Activated naive CD4-positive, alpha-beta T cell treated with anti-CD3 and anti-CD28 coated beads, Interleukin-2, amount 50 U/mL, for 24 hours (primary cell): ENCODE data around the gene BPIFB3.

ENCODE experiments used
- H3K27ac Mint-ChIP-seq: one replicate; pipeline ENCODE4 v1.8.0; 2021; ENCODE audit warnings: mild to moderate bottlenecking, mixed read lengths
- H3K27me3 Mint-ChIP-seq: one replicate; pipeline ENCODE4 v1.8.0; 2021; ENCODE audit warnings: mixed read lengths
- H3K36me3 Mint-ChIP-seq: one replicate; pipeline ENCODE4 v1.8.0; 2021; ENCODE audit warnings: mixed read lengths
- H3K4me1 Mint-ChIP-seq: one replicate; pipeline ENCODE4 v1.8.0; 2021; ENCODE audit warnings: mixed read lengths
- H3K4me3 Mint-ChIP-seq: one replicate; pipeline ENCODE4 v1.8.0; 2021; ENCODE audit warnings: mild to moderate bottlenecking, mixed read lengths
- H3K9me3 Mint-ChIP-seq: one replicate; pipeline ENCODE4 v1.8.0; 2021; ENCODE audit warnings: mixed read lengths

BPIFB3 gene

DNA sequence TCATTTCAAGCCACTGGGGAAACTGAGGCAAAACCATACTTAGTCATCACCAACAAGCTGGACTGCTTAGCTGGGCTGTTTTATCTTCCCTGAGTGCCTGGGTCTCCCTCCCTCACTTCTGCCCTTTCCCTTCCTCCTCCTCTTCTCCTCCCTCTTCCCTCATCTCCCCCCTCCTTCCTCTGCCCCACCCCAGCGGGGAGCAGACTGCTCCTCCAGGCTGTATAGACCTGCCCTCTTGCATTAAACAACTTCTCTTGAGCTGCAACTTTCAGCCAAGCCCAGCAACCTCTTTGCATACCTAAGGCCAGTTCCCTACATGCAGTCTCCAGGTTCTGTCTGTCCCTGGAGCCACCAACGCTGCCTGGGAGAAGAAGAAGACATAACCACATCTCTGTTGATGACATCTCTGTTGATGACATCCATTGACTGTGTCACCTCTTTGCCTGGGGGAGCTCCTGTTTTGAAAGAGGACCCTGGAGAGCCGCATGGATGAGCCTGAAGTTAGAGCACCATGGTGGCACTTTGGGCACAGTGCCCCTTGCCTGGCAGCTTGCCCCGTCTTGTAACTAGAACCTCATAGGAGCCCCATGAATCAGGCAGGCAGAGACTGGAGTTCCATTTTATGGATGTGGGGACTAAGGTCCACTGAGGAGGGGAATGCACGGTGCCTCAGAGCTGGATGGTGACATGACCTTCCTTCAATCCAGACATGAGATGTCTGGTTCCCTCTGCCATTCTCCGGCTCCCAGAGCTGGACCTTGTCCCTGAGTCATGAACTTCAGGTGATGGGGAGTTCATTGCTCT is 30.1 kb upstream of the BPIFB3 start:
- no peaks in the 10 kb centered on the region for H3K27me3 Mint-ChIP-seq
- H3K9me3 Mint-ChIP-seq, result no peaks in the 10 kb centered on the region
- H3K4me3 Mint-ChIP-seq, result no peak overlapping the region
- H3K27ac Mint-ChIP-seq, result no peak overlapping the region
- peaks cover 5% of the 10 kb centered on the region for H3K4me1 Mint-ChIP-seq
- no peaks in the 10 kb centered on the region for H3K36me3 Mint-ChIP-seq

DNA sequence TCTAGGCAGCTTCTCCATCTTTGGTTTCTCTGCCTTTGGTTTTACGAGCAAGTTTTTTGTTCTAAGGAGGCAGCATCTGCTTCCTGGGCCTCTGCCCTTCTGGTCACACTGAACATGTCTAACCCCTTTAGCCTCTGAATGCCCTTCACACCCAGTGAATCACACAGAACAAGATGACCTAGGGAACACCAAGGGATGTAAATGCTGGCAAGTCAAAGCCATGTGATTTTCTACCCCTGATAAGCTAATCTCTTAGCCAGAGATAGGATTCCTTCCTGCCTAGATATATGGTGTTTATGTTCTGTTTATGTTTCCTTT is 29.5 kb upstream of the BPIFB3 start:
- H3K9me3 Mint-ChIP-seq, result no peaks in the 10 kb centered on the region

DNA sequence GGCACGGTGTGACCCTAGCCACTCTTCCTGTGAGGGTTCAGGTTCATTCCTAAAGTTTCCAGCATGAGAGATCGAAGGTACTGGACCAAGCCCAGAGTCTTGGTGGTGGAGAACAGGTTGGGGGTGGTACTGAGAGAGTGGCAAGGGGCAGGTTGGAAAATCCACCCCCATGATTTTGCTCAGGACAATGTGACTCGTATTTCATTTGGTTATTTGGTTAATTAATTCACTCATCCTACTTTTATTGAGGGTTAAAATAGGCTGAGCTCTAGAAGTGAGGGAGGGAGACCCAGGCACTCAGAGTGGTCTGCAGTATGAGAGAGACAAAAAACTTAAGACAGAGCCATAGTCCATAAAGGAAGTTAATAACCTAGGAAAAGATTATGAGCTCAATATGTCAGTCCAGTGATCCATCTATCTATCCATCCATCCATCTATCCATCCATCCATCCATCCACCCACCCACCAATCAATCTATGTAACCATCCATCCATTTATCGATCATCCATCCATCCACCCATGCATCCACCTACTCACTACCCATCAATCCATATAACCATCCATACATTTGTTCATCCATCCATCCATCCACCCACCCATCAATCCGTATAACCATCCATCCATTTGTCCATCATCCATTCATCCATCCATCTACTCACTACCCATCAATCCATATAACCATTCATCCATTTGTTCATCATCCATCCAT is 28.9 kb upstream of the BPIFB3 start:
- H3K36me3 Mint-ChIP-seq, result no peaks in the 10 kb centered on the region
- no peaks in the 10 kb centered on the region for H3K4me1 Mint-ChIP-seq
- no peaks in the 10 kb centered on the region for H3K27me3 Mint-ChIP-seq
- no peak overlapping the region for H3K27ac Mint-ChIP-seq
- H3K9me3 Mint-ChIP-seq, result no peaks in the 10 kb centered on the region
- no peak overlapping the region for H3K4me3 Mint-ChIP-seq

More for the DNA sequence above, 29.5 kb upstream of the BPIFB3 start:
- H3K4me3 Mint-ChIP-seq, result no peak overlapping the region
- H3K4me1 Mint-ChIP-seq, result peaks cover under 1% of the 10 kb centered on the region
- H3K36me3 Mint-ChIP-seq, result no peaks in the 10 kb centered on the region
- H3K27me3 Mint-ChIP-seq, result no peaks in the 10 kb centered on the region
- H3K27ac Mint-ChIP-seq, result no peak overlapping the region

DNA sequence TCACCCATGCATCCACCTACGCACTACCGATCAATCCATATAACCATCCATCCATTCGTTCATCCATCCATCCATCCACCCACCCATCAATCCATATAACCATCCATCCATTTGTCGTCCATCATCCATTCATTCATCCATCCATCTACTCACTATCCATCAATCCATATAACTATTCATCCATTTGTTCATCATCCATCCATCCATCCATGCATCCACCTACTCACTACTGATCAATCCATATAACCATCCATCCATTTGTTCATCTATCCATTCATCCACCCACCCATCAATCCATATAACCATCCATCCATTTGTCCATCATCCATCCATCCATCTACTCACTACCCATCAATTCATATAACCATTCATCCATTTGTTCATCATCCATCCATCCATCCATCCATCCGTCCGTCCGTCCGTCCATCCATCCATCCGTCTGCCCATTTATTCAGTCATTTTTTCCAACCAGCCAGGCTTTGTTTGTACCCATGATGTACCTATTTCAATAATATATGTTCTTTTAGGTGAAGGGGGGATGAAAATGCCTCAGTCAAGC is 28.3 kb upstream of the BPIFB3 start:
- H3K4me3 Mint-ChIP-seq, result no peak overlapping the region
- H3K4me1 Mint-ChIP-seq, result no peaks in the 10 kb centered on the region
- H3K36me3 Mint-ChIP-seq, result no peaks in the 10 kb centered on the region
- no peak overlapping the region for H3K27ac Mint-ChIP-seq
- no peaks in the 10 kb centered on the region for H3K9me3 Mint-ChIP-seq
- no peaks in the 10 kb centered on the region for H3K27me3 Mint-ChIP-seq

DNA sequence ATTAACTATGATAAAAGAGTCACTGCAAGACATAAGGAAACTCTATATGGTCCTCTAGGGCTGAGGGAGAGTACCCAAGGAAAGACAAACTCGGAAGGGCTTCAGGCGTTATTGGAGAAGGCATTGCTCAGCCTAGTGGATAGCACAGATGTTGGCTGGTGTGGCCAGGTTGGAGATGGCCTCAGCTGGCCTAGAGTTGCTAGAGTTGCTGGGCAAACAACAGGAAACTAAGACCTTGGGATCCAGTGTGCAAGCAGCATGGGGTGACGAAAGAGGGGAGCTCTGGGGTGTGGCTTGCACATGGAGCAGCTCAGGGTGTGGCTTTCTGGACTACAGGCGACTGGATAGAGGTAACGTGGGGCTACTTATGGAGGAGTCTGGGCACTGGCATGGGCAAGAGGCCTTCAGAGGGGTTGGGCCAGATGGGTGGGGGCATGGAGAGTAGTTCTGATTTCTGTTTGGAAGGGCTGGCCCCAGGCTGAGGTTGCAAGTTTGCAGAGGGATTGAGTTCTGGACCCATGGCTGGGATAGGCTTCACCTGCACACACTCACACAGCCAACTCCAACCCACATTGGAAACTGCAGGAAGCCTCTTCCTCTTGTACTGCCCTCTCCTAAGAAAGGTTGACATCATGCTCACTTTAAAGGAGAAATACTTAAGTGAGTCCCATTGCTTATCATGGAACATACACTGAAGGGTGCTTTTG is 27.5 kb upstream of the BPIFB3 start:
- H3K4me3 Mint-ChIP-seq, result no peak overlapping the region
- H3K27ac Mint-ChIP-seq, result no peak overlapping the region
- no peaks in the 10 kb centered on the region for H3K27me3 Mint-ChIP-seq
- no peaks in the 10 kb centered on the region for H3K36me3 Mint-ChIP-seq
- no peaks in the 10 kb centered on the region for H3K4me1 Mint-ChIP-seq
- H3K9me3 Mint-ChIP-seq, result no peaks in the 10 kb centered on the region

DNA sequence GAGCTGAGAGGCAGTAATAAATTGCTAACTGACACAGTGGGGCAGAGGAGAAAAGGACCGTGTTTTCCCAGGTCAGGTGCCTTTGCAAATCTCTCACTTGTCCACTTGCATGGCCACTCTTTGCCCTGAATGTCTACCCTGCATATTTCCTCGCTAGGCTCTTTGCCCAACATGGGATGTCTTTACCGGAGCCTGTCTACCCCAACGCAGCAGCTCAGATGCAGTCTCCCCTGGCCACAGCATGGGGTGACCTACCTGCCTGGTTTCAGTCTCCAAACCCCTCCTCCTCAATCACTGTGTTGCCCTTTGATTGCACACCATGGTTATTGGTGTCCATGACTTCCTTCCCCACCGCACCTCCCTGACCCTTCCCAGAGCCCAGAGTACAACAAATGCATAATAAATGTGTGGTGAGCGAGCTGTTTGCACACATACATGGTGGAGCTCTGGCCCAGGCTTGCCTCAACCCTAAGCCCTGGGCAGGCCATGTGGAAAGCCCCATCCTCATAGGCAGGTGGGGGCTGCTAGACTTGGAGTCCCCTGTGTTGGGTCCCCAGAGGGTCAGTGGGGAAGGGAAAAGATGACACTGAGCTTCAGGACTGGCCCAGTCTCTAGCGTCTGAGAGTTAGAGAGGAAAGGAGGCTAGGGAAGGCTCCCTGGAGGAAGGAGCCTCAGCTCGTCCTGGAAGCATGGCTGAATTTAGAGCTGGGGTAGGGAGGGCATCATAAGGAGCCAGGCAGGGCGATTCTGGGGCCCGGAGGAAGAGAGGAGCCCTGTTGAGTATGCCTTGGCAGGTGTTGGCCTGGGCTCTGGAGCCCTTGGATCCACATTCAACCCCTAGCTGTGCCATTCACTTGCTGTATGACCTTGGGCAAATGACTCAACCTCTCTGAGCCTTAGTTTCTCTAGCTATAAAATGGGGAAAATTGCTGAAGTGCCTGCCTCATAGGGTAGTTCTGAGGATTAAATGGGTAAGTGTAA is 26.6 kb upstream of the BPIFB3 start:
- H3K9me3 Mint-ChIP-seq, result no peaks in the 10 kb centered on the region
- no peaks in the 10 kb centered on the region for H3K4me1 Mint-ChIP-seq
- H3K4me3 Mint-ChIP-seq, result no peak overlapping the region
- no peaks in the 10 kb centered on the region for H3K36me3 Mint-ChIP-seq
- no peaks in the 10 kb centered on the region for H3K27me3 Mint-ChIP-seq
- H3K27ac Mint-ChIP-seq, result no peak overlapping the region

DNA sequence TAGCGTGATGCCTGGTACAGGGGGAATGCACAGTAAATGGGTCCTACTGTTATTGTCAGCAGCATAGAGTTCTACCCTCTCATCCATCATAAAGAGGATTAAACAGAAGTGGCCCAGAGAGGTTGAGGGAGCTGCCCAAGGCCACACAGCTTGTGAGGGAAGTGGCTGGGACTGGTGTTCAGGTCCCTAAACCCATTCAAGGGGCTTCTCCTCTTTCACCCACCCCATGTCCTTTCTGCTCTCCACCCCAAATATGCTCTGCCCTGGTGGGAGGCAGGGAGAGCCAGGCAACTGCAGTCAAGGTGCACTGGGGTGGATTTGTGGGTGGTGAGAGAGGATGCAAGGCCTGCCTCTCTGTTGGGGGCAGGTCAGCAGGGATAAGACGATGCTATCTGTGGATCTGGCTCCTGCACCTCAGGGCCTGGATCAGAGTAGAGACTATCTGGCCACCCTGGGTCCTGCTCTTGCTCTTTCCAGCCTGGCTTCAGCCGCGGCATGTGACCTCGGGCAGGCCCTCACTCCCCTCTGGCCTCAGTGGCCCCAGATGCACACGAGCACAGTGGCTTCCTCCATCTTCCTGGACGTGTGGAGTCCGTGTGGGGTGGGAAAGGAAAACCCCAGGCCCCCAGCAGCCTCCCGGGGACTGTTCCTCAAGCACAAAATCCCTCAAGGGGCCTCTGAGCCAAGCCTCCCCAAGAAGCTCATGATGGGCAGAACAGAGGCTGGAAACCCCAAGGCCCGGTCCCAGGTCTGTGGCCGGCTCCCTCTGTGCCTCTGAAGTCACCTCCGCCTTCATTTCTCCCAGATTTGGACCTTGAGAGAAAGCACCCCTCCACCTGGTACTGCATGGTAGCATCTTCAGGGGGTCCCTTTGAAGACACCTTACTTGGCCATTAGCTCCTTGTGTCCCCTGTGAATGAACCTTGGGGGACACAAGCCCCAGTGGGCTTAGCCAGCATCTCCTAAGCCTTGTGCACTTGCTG is 25.6 kb upstream of the BPIFB3 start:
- Mint-ChIP-seq H3K36me3 (no peaks in the 10 kb centered on the region), H3K9me3 (no peaks in the 10 kb centered on the region), H3K4me3 (no peak overlapping the region), H3K4me1 (no peaks in the 10 kb centered on the region), H3K27ac (no peak overlapping the region), H3K27me3 (no peaks in the 10 kb centered on the region)

DNA sequence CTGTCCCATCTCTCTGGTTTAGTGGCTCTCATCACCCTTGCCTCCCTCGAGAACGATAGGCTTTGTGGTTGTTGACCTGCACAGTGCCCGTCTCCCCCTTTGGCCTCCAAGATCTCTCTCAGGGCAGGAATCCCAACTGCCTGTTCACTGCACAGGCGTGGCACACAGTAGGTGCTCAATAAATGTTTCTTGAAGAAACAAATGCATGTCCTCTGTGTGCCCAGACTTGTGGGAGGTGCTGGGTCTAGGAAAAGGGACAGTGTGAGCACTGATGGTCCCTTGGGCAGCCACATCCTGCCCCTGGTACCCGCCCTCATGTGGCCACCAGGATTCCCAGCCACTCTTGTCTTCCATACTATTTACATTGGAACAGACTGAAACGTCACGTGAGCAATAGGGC is 24.8 kb upstream of the BPIFB3 start:
- Mint-ChIP-seq H3K36me3 (no peaks in the 10 kb centered on the region), H3K27me3 (no peaks in the 10 kb centered on the region), H3K9me3 (no peaks in the 10 kb centered on the region), H3K4me3 (no peak overlapping the region), H3K4me1 (no peaks in the 10 kb centered on the region), H3K27ac (no peak overlapping the region)

DNA sequence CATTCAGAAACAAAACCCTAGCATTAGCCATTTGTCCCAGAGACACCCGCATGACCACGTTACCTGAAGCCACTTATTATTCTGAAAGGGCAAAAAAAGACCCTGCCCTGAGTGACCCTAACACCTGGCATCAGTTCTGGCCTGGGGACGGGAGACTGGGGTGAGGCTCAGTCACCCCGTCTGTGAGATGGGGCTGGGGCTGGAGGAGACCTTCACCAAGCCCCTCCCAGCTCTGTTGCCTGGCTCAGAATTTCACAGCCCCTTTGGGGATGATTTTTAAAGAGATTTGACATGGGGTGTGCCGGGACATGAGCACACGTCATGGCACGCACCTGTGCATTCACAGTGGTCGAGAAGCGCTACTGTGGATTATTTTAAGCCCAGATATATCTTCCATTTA is 23.6 kb upstream of the BPIFB3 start:
- Mint-ChIP-seq H3K4me1 (no peaks in the 10 kb centered on the region), H3K27ac (no peak overlapping the region), H3K36me3 (no peaks in the 10 kb centered on the region), H3K9me3 (no peaks in the 10 kb centered on the region), H3K4me3 (no peak overlapping the region), H3K27me3 (no peaks in the 10 kb centered on the region)

DNA sequence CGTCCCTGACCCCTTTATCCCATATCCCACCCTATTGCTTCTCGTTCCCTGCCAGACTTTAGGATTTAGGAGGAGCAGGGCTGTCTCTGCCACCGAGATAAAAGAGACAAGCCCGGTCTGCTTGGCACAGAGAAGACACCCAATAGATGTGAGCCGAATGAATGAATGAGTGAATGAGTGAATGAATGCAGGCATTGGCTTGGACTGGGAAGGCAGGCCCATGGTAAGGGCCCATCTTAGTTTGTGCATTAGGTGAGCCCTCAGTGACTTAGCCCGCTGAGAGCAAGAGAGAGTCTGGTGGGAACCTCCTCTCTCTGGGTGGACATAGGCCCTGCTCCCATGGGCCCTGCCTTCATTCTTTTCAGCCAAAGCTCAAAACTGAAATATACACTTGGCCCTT is 23.1 kb upstream of the BPIFB3 start:
- Mint-ChIP-seq H3K4me3 (no peak overlapping the region), H3K27me3 (no peaks in the 10 kb centered on the region), H3K36me3 (no peaks in the 10 kb centered on the region), H3K4me1 (no peaks in the 10 kb centered on the region), H3K9me3 (no peaks in the 10 kb centered on the region), H3K27ac (no peak overlapping the region)

DNA sequence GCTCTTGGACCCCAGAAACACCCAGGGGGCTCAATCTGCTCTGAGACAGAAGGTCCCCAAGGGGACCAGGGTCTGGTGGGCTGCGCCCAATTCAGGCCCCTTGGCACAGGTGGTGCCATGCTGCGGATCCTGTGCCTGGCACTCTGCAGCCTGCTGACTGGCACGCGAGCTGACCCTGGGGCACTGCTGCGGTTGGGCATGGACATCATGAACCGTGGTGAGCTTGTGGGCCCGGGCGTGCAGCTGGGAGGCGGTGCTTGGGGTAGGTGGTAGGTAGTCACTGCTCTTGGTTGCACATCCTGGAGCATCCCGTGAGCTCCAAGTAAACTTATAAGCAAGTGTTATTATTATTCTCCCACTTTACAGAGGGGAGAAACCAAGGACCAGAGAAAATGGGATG is 22.2 kb upstream of the BPIFB3 start, which contains the start of gene BPIFB6:
TSS of gene BPIFB6 (plus strand) at position 118 of the 400 bp plus-strand sequence. CDS start at position 118, 0 bp downstream.
- Mint-ChIP-seq H3K27ac (no peak within 1 kb of the TSS), H3K9me3 (no peaks in the 10 kb centered on the region), H3K27me3 (no peaks in the 10 kb centered on the region), H3K4me1 (no peaks in the 10 kb centered on the region), H3K36me3 (no peaks in the 10 kb centered on the region), H3K4me3 (no peak within 1 kb of the TSS)

DNA sequence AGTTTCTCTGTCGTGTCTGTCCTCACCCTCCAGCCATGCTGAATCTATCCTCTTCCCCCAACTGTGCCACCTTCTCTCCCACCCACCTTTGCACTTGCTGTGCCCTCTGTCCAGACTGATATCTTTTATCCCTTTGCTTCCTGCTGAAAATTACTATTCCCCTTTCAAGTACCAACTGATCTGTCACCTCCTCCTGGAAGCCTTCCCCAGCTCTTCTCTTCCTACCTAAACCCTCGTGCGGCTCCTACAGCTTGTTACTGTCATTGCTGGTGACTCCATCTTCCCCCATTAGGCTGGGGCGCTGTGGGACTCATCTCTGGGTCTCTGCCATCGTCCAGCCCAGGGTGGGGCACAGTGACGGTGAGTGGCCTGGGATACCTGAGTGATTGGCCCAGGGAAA is 21.1 kb upstream of the BPIFB3 start:
- no peaks in the 10 kb centered on the region for H3K9me3 Mint-ChIP-seq
- no peak overlapping the region for H3K27ac Mint-ChIP-seq
- no peaks in the 10 kb centered on the region for H3K27me3 Mint-ChIP-seq
- H3K4me3 Mint-ChIP-seq, result no peak overlapping the region
- no peaks in the 10 kb centered on the region for H3K4me1 Mint-ChIP-seq
- no peaks in the 10 kb centered on the region for H3K36me3 Mint-ChIP-seq

DNA sequence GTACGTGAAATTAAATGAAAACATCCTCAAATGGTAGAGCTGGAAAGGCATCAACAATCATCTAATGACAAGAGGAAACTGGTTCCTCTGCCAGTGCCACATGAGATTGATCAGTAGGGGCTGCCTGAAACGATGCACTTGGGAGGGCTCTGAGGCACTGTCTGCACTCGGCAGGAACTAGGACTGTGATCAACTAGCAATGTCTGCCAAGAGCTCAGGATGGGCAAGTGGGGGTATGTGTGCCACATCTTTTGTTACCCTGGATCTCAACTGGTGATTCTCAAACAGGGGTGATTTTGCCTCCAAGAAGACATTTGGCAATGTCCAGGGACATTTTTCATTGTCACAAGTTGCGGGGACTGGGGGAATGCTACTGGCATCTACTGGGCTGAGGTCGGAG is 20.3 kb upstream of the BPIFB3 start:
- Mint-ChIP-seq H3K27ac (no peak overlapping the region), H3K36me3 (no peaks in the 10 kb centered on the region), H3K4me3 (no peak overlapping the region), H3K27me3 (no peaks in the 10 kb centered on the region), H3K4me1 (no peaks in the 10 kb centered on the region), H3K9me3 (no peaks in the 10 kb centered on the region)

DNA sequence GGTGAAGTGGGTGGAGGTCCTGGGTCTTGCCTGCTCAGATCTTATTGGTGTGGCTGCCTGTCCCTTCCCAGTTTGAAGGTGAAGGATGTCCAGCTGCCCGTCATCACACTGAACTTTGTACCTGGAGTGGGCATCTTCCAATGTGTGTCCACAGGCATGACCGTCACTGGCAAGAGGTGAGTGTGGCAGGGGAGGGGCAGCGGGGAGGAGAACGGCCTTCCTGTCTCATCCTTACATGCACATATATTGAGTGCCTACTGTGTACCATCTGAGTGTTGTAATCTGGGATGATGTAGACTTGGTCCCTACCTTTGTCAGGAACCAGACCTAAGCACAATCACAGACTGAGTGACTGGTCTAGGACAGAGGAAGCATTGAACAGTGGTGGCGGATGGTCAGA is 19.6 kb upstream of the BPIFB3 start:
- H3K4me3 Mint-ChIP-seq, result no peak overlapping the region
- H3K27ac Mint-ChIP-seq, result no peak overlapping the region
- H3K36me3 Mint-ChIP-seq, result no peaks in the 10 kb centered on the region
- H3K4me1 Mint-ChIP-seq, result no peaks in the 10 kb centered on the region
- no peaks in the 10 kb centered on the region for H3K27me3 Mint-ChIP-seq
- no peaks in the 10 kb centered on the region for H3K9me3 Mint-ChIP-seq
